Fibroblast of mammary gland (primary cell): ENCODE results near the gene ARF1.

Experiments
- DNase-seq: peaks from one replicate; pipeline ENCODE4 v3.0.0-alpha.2; 2010; ENCODE audit warnings: low read depth
- H3K4me3 ChIP-seq: 2 replicates; pipeline ENCODE4 v1.5.1; 2011; ENCODE audit warnings: low read depth, mild to moderate bottlenecking, low read length, moderate library complexity; ENCODE audit not compliant: control insufficient read depth
- CTCF ChIP-seq: conservative IDR thresholded peaks from 2 replicates; pipeline ENCODE4 v1.5.1; 2011; ENCODE audit warnings: low read depth, low read length, inconsistent platforms; ENCODE audit not compliant: control insufficient read depth, insufficient read depth

ARF1 gene

GRCh38 chr1:228087771-228088251 is 5.3 kb downstream of the ARF1 start:
- peak; percentile 87 for DNase-seq
- H3K4me3 ChIP-seq: no peak overlapping the region
- TF ChIP-seq CTCF: peak; percentile 9

GRCh38 chr1:228088586-228089498 is 6.3 kb downstream of the ARF1 start:
- H3K4me3 ChIP-seq: no peak overlapping the region
- no peak for TF ChIP-seq CTCF
- no peak for DNase-seq

- no peak for DNase-seq
- no peak for TF ChIP-seq CTCF
- H3K4me3 ChIP-seq: no peak overlapping the region
Measured at GRCh38 chr1:228089519-228090380, 7.2 kb downstream of the ARF1 start.

- H3K4me3 ChIP-seq: no peak overlapping the region
- TF ChIP-seq CTCF: no peak
- DNase-seq: peak; percentile 48
Measured at GRCh38 chr1:228090613-228091081, 8.1 kb downstream of the ARF1 start.

GRCh38 chr1:228091084-228091483 is 8.6 kb downstream of the ARF1 start:
- H3K4me3 ChIP-seq: no peak overlapping the region
- DNase-seq: no peak
- TF ChIP-seq CTCF: no peak

- H3K4me3 ChIP-seq: no peak overlapping the region
- DNase-seq: no peak
- TF ChIP-seq CTCF: no peak
Measured at GRCh38 chr1:228092342-228093049, 10.0 kb downstream of the ARF1 start.
